ENCODE measurements around the gene PSMA8.

DNA sequence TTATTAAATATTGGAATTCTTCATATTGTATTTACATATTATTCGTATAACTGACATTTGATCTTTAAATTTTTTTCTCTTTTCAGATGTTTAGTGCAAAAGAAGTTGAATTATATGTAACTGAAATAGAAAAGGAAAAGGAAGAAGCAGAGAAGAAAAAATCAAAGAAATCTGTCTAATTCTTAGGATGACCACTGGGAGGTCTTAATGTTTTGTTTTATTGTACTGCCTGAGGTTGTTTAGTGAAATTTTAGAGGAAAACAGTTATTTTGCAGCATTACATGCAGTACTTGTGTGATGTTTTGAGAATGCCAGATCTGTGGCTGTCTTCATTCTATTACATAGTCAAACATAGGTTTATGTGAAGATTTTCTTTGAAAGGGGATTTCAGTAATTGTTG lies 58.6 kb downstream of the PSMA8 start:
- TF ChIP-seq, protein P1, sequence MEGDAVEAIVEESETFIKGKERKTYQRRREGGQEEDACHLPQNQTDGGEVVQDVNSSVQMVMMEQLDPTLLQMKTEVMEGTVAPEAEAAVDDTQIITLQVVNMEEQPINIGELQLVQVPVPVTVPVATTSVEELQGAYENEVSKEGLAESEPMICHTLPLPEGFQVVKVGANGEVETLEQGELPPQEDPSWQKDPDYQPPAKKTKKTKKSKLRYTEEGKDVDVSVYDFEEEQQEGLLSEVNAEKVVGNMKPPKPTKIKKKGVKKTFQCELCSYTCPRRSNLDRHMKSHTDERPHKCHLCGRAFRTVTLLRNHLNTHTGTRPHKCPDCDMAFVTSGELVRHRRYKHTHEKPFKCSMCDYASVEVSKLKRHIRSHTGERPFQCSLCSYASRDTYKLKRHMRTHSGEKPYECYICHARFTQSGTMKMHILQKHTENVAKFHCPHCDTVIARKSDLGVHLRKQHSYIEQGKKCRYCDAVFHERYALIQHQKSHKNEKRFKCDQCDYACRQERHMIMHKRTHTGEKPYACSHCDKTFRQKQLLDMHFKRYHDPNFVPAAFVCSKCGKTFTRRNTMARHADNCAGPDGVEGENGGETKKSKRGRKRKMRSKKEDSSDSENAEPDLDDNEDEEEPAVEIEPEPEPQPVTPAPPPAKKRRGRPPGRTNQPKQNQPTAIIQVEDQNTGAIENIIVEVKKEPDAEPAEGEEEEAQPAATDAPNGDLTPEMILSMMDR (IDR thresholded peaks at IDR 0.05), result no peak
- TF ChIP-seq POLR2AphosphoS5 (IDR thresholded peaks at IDR 0.05), result no peak
- no peak for TF ChIP-seq EP300 (IDR thresholded peaks at IDR 0.05)
